NCI-H2196 treated with DMSO at 0.1 percent for 48 hours (cell line): ENCODE results near the gene PHACTR4.
"Not testable (repeated sequence)": the region's sequence is repeated elsewhere in the genome, so short reads cannot be mapped to it uniquely, and the experiment has no call there.

ENCODE experiments used
- DNase-seq: peaks from one replicate; lab custom pipeline; 2025; ENCODE audit not compliant: unreplicated experiment; lab: John Stamatoyannopoulos, UW

Gene PHACTR4

DNA sequence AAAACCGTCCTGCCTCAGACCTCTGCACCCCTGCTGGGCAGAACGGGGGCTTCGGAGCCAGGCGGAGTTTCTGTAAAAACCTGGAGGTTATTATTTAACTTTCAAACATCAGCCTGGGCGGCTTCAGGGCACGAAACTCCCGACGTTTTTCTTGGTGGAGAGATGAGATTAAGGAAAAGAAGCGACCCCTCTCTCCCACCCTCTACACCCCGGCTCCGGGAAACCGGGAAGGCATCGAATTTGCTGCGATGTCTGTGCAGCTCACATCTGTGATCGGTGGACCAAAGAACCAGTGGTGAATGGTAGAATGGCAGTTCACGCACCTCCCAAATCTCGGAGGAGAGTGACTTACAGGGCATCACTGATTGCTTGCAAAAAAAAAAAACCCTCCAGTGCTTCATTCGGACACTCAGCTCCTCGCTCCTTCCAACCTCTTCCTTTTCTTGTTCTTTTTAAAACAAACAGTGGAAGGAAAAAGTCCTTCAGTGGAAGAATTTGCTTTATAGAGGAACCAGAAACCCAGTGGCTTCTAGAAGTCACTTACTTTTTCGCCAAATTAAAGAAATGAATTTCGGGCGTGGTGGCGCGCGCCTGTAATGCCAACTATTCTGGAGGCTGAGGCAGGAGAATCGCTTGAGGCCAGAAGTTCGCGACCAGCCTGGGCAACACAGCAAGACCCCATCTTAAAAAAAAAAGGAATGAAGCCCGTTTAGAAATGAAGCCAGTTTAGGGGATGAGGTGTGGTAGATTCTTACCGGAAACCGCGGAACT, 884 bp downstream of the PHACTR4 start:
- no peak for DNase-seq

DNA sequence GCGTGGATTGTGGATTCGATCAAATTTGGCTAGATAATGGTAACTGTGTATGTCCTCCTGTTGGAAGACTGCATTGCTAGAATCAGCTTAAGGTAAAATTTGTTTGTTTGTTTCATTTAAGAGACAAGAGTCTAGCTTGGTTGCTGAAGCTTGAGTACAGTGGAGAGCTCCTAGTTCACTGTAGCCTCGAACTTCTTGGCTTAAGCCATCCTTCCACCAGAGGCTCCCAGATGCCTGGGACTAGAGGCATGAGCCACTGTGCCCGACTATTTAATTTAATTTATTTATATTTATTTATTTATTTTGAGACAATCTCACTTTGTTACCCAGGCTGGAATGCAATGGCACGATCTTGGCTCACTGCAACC, 1.5 kb downstream of the PHACTR4 start:
- no peak for DNase-seq

DNA sequence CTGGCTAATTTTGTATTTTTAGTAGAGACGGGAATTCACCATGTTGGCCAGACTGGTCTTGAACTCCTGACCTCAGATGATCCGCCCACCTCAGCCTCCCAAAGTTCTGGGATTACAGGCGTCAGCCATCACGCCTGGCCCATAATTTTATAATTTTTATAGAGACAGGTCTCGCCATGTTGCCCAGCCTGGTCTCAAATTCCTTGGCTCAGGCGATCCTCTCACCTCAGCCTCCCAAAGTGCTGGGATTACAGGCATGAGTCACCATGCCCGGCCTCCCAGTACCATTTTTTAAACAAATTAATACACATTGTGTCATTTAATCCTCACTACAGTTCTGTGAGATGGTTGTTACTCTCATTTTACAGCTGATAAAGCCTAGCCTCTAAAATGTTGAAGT, 3.9 kb downstream of the PHACTR4 start:
- DNase-seq = peak; percentile 30

DNA sequence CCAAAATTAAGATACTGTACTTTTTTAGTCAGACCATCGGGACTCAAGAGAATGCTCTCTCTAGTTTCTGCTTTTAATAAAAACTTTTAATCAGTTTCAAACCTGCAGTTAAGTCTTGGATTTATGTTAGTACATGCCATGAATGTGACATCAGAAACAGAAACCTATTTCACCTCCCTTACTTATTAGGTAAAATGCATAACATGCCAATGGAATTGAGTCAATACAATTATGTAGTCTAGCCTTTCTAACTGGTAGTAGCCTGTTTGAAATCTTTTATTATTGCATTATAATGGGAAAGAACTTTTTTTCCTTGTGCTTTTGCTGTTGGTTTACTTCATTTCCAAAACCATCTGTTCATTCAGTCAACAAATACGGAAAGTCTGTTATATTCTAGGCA, 4.8 kb downstream of the PHACTR4 start:
- no peak for DNase-seq

DNA sequence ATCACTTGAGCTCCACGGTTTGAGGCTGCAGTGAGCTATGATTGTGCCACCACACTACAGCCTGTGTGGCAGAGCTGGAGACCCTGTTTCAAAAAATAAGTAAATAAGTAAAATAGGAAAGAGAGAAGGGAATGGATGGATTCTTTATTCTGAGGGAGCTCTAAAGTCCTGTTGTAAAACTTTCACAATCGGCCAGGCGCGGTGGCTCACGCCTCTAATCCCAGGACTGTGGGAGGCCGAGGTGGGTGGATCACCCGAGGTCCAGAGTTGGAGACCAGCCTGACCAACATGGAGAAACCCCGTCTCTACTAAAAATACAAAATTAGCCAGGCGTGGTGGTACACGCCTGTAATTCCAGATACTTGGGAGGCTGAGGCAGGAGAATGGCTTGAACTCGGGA, 6.1 kb downstream of the PHACTR4 start:
- not testable (repeated sequence) for DNase-seq

DNA sequence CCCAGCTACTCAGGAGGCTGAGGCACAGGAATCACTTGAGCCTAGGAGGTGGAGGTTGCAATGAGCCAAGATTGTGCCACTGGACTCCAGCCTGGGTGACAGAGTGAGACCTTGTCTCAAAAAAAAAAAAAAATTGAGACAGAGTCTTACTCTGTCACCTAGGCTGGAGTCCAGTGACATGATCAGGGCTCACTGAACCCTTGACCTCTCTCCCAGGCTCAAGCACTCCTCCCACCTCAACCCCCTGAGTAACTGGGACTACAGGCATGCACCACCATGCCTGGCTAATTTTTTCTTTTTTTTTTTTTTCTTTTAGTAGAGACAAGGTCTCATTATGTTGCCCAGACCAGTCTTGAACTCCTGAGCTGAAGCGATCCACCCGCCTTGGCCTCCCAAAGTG, 6.7 kb downstream of the PHACTR4 start:
- DNase-seq = not testable (repeated sequence)

DNA sequence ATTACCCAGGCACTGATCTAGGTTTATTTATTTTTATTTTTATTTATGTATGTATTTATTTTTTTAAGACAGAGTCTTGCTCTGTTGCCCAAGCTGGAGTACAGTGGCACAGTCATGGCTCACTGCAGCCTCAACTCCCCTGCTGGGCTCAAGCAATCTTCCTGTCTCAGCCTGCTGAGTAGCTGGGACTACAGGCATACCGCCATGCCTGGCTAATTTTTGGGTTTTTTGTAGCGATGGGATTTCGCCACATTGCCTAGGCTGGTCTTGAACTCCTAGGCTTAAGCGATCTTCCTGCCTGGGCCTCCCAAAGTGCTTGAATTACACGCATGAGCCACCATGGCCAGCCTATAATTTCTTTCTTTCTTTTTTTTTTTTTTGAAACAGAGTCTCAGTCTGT, 9.4 kb downstream of the PHACTR4 start:
- DNase-seq = no peak

DNA sequence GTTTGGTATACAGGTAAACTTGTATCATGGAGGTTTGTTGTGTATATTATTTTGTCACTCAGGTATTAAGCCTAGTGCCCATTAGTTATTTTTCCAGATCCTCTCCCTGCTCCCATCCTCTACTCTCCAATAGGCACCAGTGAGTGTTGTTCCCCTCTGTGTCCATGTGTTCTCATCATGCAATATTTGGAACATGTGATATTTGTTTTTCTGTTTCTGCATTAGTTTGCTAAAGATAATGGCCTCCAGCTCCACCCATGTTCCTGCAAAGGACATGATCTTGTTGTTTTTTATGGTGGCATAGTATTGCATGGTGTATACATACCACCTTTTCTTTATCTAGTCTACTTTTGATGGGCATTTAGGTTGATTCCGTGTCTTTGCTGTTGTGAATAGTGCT, 10.9 kb downstream of the PHACTR4 start:
- DNase-seq = no peak

DNA sequence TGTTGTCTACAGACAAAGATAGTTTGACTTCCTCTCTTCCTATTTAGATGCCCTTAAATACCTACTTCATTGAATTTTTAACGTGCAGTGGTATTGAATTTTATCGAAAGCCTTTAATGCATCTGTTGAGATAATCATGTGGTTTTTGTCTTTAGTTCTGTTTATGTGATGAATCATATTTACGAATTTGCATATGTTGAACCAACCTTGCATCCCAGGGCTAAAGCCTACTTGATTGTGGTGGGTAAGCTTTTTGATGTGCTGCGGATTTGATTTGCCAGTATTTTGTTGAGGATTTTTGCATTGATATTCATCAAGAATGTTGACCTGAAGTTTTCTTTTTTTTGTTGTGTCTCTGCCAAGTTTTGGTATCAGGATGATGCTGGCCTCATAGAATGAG, 14.2 kb downstream of the PHACTR4 start:
- DNase-seq = not testable (repeated sequence)

DNA sequence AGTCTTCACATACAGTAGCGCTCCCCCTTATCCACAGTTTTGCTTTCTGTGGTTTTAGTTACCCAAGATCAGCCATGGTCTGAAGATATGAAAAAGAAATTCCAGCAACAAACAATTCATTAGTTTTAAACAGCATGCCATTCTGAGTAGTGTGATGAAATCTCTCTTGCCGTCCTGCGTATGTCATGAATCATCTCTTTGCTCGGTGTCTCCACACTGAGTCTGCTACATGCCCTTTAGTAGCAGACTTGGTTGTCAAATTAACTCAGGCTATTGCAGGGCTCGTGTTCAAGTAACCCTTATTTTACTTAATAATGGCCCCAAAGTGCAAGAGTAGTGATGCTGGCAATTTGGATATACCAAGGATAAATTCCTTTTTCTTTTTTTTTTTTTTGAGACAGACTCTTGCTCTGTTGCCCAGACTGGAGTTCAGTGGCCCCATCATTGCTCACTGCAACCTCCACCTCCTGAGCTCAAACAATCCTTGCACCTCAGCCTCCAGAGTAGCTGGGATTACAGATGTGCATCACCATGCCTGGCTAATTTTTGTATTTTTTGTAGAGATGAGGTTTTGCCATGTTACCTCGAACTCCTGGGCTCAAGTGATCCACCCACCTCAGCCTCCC, 22.6 kb downstream of the PHACTR4 start:
- no peak for DNase-seq

DNA sequence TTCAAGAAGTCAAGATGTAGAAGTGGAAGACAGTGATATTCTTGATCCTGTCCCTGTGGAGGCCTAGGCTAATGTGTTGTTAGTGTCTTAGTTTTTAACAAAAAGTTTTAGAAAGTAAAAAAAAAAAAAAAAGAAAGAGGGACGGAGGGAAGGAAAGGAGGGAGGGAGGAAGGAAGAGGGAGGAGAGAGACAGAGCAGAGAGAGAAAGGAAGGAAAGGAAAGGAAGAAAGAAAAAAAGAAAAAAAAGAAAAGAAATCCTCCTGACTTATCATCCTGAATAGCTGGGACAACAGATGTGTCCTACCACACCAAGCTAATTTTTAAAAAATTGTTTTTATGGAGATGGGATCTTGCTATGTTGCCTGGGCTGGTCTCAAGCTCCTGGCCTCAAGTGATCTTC, 24.6 kb downstream of the PHACTR4 start:
- no peak for DNase-seq

DNA sequence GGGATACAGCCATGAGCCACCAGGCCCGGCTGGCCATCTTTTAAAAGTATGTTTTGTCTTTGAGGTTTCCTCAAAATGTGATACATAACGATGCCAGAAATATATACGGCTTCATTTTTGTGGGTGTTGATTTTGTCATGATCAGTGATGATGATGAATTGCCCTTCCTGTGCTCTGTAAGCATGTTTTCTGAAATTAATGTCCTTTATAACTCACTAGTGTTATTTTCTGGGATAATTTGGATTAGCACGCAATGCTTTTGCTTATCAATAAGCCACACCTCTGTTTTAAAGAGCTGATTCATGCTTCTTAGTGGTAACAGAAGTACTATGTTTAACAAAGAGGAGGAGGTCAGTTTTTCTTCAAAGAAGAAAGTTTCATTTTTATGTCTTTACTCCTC, 25.6 kb downstream of the PHACTR4 start:
- DNase-seq = no peak

DNA sequence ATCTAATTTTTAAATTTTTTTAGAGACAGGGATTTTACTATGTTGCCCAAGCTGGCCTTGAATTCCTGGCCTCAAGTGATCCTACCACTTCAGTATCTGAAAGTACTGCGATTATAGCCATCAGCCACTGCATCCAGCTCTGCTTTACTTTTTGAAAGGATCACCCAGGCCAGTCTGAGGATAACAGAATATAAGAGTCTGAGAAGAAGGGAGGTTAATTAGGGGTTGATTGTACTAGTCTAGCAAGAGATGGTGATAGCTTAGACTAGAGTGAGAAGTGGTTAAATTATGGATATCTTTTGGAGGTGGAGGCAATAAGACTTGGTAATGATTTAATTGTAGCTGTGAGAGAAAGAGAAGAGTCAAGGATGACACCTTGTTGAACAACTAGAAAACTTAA, 32.2 kb downstream of the PHACTR4 start:
- no peak for DNase-seq

DNA sequence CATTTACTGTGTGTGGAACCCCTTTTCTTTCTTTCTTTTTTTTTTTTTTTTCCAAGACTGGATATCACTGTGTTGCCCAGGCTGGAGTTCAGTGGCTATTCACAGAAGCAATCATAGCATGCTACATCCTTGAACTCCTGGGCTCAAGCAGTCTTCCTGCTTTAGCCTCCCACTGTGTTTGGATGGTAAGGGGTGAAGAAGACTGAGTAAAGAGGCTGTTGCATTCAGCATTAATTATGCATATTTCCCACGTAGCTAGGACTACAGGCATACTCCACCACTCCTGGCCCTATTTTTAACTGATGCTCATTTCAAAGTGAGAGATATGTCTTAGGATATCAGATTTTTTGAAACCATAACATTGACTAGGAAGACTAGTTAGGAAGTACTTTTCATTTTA, 39.5 kb downstream of the PHACTR4 start:
- no peak for DNase-seq

DNA sequence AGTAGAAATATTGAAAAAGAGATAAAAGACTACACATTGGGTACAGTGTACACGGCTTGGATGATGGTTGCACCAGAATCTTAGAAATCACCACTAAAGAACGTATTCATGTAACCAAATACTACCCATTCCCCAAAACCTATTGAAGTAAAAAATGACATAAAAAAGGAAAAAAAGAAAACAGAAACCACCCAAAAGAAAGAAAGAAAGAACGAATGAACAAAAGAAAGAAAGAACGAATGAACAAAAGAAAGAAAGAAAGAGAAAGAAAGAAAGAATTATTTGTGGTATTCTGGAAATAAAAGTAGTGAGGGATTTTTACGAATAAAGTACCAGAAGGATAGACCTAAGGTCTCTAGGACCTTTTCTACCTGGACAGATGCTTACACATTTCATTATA, 42.1 kb downstream of the PHACTR4 start:
- no peak for DNase-seq

DNA sequence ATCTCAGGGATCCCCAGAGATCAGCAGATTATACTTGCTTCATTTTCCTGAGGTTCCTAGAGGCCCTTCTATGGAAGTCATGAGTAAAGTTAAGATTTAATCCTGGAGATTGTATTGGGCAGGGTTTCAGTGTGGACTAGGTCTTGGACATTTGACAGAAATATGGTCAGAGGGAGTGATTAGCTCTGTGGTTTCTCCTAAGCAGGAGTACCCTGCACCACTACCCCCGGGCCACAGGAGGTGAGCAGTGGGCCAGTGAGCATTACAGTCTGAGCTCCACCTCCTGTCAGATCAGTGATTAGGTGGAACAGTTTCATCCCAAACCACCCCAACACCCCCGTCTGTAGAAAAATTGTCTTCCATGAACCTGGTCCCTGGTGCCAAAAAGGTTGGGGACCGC, 43.2 kb downstream of the PHACTR4 start:
- DNase-seq = no peak

DNA sequence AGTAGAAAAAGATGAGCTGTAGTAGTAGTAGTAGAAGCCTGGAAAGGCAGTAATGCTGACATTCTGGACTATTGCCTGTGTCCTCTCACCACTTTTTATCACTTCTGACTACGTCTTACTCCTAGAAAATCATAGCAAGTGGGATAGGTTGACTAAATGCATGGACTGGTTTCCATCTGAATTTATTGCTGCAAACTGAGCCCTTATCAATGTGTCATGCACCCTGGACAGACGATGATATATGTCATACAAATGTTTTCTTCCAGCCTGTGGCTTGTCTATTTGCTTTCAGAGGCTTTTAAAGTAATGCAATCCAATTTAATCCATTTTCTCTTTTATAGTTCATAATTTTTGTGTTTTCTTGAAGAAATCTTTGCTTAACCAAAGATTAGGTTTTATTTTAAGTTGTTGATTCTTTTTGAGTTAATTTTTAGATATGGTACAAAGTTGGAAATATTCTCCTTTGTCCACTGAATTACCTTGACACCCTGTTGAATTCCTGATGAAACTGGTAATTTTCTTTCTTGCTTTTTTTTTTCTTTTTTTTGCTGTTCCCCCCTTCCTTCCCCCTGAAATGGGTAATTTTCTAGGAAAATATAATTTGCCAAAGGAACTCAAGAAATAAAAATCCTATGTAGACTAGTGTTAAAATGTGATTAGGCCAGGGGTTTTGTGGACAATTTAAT, 47.1 kb downstream of the PHACTR4 start:
- DNase-seq = no peak

DNA sequence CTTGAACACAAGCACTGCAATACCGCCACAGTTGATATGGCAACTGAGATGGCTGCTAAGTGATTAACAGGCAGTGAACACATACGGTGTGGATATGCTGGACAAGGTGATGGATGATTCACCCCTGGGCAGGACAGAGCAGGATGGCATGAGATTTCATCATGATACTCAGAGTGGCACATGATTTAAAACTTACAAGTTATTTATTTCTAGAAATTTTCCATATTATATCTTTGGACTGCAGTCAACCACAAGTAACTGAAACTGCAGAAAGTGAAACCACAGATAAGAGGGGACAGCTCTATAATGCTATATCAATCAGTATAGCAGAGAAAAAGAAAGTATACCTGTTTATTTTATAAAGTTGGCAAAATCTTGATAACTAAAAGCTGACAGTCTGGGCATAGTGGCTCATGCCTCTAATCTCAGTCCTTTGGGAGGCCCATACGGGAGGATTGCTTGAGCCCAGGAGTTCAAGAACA, 47.9 kb downstream of the PHACTR4 start:
- DNase-seq = peak; percentile 31

DNA sequence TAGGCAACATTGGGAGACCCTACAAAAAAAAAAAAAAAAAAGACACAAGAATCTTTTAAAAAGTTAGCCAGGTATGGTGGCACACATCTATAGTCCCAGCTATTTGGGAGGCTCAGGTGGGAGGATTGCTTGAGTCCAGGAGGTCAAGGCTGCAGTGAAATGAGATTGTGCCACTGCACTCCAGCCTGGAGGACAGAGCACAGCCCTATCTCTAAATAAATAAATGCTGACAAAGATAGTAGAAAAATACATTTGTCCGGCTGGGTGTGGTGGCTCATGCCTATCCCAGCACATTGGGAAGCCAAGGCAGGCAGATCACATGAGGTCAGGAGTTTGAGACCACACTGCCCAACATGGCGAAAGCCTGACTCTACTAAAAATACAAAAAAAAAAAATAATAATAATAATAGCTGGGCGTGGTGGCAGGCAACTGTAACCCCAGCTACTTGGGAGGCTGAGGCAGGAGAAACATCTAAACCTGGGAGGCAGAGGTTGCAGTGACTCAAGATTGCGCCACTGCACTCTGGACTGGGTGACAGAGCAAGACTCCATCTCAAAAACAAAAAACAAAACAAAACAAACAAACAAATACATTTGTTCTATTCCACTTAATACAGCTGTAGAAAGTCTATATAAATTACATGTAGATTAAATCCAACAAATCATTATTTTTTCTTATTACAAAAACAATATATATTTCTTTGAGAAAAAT, 48.5 kb downstream of the PHACTR4 start:
- DNase-seq = no peak

DNA sequence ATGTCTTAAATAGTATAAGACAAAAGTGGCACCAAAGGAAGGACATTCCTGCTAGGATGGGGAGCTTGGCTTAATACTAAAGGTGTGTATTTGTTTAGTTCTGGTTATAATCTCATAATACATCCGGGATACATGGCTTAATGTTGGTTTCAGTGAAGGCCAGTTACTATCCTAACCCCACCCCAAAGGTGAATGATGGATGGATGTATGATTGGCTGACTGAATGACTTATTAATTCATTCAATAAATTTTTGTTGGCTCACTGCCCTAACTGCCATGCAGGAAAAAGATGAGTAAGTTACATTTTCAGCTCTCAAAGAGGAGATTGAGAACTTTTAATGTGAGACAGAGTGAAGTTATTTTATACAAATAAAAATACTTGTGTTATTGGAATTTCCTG, 52.2 kb downstream of the PHACTR4 start:
- no peak for DNase-seq

DNA sequence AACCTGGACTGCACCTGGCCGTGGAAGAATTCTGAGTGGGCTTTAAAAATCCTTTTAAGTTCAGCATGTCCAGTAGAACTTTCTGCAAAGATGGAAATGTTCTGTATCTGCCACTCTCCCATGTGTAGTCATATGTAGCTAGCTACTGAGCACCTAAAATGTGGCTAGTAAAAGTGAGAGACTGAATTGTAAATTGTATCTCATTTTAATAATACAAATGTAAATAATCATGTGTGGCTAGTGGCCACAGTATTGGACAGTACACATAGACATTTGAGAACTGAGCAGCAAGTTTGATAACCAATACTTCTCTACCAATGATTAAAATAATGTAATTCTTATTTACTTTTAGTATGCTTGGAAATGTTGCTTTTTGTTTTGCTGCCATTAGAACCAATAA, 57.3 kb downstream of the PHACTR4 start:
- DNase-seq = no peak

DNA sequence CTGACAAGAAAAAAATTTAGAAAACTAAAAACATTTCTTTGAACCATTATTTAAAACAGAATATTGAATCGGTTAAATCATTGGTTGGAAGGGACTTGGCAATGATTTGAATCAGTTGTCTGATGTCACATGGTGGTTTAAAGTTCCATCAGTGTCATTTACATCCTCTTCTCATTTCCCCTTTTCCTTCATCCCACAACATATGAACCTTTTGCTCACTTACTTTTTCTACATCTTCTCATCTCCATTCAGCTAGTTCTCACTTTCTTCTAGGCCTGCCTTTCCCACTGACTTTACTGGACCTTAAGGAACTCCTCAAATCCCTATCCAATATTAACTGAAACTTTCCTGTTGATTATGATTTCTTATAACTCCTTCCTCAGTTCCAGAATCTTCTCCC, 58.5 kb downstream of the PHACTR4 start:
- DNase-seq = no peak
